ENCODE data around the gene FCGBP.
"Not testable (repeated sequence)": the region's sequence is repeated elsewhere in the genome, so short reads cannot be mapped to it uniquely, and the experiment has no call there.

GRCh38 chr19:39885821-39886554, 48.4 kb downstream of the FCGBP start:
- TF ChIP-seq POLR2A (IDR thresholded peaks at IDR 0.05; ENCODE audit: extremely low read depth, insufficient read length); CTCF (IDR thresholded peaks at IDR 0.05; ENCODE audit: low read depth, low read length); MAX (IDR thresholded peaks at IDR 0.05; ENCODE audit: low read depth, low read length); MYC (IDR thresholded peaks at IDR 0.05; ENCODE audit: low read depth, low read length): not testable (repeated sequence)
